GM21423 (cell line): ENCODE data around the gene CA5B.
A peak's percentile ranks its signal among the peaks of the same experiment; 100 is the strongest.
"Not testable (repeated sequence)": the region's sequence is repeated elsewhere in the genome, so short reads cannot be mapped to it uniquely, and the experiment has no call there.

ENCODE experiments used
- ATAC-seq: cut with Tn5 transposase; IDR thresholded peaks from one replicate; pipeline ENCODE4 v1.9.1; 2021; ENCODE audit warnings: mild to moderate bottlenecking, moderate library complexity; ENCODE audit not compliant: unreplicated experiment

CA5B gene

DNA sequence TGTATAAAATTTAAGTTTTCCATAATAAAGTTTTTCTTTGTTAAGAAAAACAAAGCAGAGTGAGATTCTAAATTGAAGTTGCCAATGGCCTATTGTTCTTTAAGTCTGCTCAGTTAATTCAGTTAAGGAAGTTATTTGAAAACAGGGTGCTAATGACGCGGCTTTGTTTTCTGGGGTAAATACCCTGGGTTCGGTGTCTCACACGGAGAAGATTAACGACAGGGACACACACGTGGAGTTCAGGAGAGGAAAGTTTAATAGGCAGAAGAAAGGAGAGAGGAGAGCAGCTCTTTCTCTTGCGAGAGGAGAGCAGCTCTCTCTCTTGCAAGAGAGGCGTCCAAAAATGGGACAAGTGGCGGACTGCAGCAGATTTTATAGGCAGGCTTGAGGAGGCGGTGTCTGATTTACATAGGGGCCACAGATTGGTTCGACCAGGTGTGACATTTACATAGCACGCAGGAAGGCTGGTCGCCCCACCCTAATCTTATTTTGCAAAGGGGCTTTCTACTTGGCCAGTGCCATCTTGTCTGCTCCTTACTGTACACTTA, 9.6 kb downstream of the CA5B start:
- no peak for ATAC-seq

DNA sequence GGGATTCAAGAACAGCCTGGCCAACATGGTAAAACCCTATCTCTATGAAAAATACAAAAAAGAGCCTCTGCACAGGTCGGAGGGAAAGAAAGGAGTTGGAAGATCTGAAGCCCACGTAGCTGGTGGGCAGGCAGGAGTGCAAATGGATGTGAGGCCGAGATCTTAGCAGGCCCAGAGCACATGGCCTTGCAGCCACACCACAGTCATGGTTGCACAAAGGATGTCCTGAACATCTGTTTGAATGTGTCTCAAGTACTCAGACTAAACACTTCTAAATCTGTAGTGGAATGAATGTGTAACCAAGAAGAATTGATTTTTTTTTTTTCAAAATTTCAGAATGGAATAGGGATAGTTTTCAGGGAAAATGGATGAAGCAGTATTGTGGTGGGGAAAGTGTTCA, 10.8 kb downstream of the CA5B start:
- no peak for ATAC-seq

DNA sequence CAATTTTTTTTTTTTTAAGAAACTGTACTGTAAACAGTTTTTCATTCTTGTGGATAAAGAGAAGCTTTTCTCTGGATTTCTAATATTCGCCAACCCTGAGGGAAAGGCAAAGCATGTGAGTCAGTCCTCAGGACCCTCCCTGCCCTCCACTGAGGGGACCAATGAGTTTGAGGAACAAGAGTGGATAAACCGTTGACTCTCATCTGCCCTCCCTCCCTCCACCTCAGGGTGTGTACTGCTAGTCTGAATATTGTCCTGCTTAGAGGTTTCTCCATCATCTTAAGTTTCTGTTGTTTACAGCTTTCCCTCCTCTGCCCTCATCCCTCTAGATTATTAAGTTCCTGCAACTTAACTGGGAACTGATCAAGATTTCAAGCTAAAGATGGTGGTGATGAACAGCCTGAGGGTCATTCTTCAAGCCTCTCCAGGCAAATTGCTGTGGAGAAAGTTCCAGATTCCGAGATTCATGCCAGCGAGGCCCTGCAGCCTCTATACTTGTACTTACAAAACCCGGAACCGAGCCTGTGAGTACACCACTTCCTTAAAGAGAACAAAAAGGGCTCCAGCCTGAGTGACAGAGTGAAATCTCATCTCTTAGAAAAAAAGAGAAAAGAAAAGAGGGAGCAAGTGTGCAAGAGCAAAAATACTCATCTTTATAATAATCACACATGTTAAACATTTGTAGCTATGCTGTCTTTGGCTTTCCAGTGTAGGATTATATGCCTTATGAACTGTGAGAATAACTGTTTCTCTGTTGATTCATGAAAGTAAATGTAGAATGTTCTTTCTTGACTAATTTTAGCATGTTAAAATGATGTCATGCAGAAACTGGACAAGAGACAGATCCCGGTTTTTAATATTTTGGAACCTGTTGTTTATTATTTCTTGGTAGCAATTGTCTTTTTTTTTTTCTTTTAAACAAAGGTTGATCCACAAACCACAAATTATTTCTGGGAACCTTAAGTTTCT, 11.9 kb downstream of the CA5B start:
- ATAC-seq = peak; percentile 86

DNA sequence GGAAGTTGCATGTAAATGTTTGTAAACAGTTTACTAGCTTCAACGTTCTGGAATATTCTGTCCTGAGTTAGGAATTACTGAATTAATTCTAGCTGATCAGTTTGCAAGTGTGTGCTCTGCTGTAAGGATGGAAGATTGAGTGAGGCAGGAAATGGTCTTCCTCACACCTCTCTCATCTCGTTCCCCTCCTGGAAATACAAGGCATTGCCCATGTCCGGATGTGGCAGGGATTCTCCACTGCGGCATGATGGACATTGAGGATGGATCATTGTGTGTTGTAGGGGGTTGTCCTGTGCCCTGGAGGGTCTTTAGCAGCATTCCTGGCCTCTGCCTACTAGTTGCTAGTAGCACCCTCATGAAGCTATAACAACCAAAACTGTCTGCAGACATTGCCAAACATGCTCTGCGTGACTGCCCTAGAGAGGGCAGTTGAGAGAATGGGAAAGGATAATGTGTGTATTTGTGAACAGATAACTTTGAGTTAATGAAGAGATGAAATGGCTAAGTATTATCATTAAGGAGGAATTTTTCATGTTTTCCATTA, 12.6 kb downstream of the CA5B start:
- ATAC-seq = no peak

DNA sequence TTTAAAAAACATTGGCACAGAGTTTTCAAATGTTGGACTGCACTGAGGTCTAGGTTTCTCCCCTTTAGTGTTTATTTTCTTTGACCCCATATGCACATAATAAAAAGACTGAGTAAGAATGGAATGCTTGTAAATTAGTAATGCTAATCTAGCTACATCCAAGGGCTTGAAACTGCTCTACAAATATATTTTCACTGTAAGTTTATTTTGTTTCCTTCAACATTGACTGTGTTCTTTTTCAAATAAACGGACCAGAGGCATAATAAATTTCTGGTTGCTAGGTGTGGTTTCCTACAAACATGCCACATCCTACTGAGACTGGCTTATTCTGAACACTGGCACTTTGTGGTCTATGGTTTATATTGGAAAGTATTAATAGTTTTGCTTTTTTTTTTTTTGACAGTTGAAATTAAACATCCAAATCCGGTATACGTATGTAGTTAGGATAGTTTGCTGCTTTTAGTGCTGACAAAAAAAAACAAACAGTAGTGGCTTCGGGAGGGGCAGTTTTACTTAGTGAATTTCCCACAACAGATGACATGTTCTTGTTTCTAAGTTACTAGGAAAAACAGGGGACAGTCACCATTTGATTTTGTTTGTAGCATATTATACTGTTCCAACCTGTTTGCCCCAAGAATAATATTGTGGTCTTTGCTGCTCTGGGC, 13.2 kb downstream of the CA5B start:
- no peak for ATAC-seq

DNA sequence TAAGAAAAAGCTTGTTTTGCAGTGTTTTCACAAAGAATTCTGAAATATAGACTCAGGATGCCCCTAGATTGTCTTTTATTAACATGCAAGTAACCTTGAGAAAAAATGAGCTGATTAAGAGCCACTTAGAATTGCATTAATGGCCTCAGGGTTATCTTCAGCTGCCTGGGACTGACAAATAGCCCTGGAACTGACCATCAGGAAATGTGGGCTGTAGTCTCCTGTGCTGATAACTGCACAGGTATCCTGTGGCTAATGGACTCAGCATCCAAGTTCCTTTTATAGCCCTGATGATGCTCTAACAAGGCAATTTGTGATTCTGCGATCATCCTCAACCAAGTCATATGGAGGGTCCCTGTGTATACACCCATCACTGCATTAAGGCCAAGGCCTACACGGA, 17.0 kb downstream of the CA5B start:
- ATAC-seq = no peak

DNA sequence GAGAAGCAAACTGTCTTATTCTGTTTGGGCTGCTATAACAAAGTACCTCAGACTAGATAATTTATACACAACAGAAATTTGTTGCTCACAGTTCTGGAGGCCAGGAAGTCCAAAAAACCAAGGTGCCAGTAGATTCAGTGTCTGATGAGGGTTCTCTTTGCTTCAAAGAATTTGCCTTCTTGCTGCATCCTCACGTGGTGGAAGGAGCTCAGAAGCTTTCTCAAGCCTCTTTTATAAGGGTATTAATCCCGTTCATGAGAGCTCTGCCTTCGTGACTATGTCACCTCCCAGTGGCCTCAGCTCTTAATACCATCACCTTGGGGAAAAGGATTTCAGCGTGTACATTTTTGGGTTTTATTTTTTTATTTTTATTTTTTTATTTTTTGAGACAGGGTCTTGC, 20.1 kb downstream of the CA5B start:
- ATAC-seq = no peak

DNA sequence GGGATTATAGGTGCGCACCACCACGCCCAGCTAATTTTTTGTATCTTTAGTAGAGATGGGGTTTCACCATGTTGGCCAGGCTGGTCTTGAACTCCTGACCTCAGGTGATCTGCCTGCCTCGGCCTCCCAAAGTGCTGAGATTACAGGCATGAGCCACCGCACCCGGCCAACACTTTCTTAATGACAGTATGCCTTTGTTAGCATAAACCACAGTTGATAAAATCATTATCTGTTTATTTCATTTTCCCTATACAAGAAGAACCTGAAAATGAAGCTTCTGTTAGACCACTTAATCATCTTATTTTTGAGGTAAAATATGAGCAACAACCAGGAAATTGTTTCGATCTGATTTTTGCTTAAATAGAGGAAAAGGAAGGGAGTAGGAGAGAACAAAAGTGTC, 21.8 kb downstream of the CA5B start:
- not testable (repeated sequence) for ATAC-seq

DNA sequence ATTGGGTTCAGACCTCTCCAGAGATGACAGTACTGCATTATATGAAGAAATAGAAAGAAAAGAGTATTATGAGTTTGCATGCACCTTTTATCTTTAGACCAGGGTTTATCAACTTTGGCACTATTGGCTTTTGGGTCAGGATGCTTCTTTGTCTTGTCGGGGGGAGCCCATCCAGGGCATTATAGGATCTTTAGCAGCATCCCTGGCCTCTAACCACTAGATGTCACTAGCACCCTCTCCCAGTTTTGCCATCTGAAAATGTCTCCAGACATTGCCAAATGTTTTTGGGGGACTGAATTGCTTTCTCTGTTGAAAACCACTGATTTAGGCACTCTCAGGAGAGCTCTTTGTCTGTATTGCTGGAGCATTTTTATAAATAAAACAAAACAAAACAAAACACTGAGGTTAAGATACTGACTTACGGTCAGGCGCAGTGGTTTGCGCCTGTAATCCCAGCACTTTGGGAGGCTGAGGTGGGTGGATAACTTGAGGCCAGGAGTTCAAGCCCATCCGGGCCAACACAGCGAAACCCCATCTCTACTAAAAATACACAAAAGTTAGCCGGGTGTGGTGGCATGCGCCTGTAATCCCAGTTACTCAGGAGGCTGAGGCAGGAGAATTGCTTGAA, 23.6 kb downstream of the CA5B start:
- no peak for ATAC-seq

DNA sequence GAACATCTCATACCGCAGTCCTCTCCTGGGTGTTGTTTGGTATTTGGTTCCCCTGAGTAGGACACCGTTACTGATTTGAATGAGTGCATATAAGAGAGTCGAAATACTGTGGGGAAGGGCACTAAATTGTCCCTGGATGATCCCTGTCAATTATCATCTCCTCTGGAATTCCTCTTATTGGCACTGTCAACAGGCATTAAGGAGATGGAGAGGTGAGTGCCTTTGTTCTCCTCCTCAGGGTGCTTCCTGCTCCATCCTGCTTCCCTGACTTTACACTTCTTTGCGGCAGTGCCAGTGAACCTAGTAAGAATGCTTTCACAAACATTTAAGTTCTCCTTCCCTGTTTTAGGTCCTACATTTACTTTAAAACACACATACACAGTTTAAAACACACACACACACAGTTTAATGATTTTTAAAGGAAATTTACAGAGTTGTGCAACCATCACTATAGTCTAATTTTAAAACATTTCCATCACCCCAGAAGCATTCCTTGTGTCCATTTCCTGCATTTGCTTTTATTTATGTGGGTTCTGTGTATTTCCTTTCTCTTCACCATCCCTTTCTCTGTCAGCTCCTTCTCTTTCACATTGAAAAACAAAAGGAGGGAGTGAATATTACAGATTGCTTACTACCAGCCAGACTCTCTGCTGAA, 31.4 kb downstream of the CA5B start:
- ATAC-seq = no peak

DNA sequence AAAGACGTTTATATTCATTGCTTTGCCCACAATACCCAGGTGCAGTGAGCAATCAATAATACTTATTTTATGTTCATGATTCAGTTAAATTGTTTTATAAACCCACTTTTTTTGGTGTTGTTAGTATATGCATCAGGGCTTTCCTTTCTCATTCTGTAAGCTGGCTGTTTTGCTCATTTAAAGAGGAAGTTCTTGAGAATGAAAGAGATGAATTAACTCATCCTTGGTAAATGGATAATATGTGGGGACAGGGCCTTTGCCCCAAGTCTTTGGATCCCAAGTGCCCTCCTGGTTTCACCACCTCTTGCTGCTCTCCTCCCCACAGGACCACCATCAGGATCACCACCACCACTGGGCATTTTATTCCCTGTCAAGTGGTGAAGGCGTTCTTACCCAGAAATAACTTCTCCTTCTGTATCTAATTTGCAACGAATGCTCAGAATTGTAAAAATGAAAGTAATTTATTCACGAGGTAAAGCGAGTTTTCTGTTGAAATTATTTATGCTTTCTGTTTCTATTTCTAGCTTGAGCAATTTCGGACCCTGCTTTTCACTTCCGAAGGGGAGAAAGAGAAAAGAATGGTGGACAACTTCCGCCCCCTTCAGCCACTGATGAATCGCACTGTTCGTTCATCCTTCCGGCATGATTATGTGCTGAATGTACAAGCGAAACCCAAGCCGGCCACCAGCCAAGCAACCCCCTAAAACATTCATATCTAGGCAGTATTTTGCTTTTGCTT, 44.1 kb downstream of the CA5B start:
- ATAC-seq = peak; percentile 87

DNA sequence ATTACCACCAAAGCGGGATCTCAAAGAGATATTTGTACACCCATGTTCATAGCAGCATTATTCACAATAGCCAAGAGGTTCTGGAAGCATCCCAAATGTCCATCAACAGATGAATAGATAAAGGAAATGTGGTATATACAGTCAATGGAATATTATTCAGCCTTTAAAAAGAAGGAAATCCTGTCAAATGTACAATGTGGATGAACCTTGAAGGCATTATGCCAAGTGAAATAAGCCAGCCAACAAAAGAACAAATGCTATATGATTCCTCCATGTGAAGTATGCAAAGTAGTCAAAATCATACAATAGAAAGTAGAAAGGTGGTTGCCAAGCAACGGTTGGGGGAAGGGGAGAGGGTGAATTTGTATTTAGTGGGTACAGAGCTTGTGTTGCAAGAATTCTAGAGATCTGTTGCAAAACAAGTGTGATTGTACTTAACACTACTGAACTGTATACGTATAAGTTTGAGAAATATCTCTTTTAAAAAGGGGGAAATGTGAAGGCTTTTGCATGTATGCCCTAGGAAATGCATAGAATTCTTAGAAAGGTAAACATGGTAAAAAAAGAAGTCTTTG, 47.2 kb downstream of the CA5B start:
- ATAC-seq = no peak

DNA sequence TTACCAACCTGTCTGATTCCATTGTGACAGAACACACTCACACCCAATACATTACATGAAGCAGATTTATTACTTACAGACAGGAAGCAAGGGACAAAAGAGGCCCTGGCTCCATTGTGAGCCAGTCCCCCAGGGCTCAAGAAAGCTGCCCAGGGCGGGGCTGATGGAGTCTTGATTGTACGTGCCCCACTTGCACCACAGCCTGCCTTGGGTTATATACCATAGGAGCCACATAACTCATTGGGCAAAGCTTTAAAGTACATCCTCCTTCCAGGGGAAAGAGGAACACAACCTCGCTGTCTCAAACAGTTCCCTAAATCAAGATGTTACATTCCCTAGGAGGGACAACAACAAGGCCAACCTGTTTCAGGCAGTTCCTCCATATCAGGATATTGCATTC, 48.8 kb downstream of the CA5B start:
- no peak for ATAC-seq

DNA sequence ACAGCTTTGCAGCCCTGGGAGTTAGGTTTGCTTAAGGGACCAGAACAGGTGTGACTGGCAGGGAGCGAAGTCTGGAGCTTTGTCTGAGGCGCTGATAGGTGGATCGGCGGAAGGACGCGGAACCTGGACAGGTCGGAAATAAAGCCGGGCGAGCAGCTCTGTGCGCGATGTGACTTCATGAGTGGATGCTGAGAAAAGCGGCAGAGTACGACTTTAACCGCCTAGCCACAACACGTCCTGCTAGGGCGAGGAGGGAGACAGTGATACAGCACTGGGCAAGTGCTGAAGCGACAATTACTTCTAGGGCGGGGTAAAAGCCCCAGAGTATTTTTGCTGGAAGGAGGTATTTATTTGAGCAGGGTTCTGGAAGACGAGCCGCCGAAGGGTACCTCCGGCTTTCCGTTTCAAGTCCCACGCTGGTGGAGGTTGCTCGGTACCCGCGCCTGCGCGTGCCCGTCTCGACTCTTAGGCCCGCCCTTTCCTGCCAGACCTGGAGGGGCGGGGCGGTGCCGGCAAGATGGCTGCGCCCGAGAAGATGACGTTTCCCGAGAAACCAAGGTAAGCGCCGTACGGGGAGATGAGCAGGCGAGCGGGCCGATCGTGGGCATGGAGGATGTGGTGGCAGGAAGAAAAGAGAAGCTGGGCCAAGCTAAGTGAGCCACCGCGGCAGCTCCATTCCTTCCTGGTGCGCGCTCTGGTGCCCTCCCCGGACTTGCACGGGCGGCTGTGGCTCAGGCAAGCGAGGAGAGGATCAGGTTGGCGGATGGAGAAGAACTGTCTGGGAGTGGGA, 52.1 kb downstream of the CA5B start, which contains the start of gene ZRSR2:
TSS of gene ZRSR2 (plus strand) at position 506 of the 790 bp plus-strand sequence. CDS start at position 518, 12 bp downstream.
- ATAC-seq = peak; percentile 91

DNA sequence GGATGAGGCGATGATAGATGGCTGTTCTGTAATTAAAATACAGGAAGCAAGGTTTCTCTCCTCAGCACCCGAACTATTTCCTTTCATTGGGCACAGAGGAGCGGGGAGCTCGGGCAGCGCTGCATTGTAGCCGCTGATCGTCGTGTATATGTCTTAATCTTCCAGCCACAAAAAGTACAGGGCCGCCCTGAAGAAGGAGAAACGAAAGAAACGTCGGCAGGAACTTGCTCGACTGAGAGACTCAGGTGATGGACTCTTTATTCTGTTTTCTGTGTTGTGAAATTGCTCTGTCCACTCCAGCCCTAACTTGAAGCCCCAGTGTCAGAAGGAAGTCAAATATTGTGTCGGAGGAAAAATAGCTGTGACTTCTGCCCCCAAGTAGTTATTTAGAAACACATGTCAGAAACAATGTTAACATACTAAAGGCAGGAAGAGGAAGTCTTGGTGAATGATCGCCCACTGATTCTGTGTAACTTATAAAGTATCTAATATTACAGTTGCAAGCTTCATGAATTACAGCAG, 52.8 kb downstream of the CA5B start:
- peak; percentile 30 for ATAC-seq

DNA sequence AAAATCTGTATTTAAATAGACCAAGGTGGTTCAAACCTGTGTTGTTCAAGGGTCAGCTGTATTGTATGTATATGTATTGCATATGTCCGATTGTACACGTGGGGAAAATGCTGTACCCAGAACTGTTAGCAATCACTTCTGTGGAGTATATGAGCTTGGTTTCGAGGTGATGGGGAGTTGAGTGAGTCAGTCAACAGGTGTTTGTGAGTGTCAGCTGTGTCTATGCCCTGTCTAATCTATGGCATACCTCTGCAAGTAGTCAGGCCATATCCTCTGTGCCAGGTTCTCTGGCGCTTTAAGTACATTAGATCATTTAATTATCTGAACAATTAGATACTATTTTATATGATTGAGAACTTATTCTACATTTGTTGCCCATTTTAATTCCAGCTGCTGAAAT, 59.6 kb downstream of the CA5B start:
- no peak for ATAC-seq

DNA sequence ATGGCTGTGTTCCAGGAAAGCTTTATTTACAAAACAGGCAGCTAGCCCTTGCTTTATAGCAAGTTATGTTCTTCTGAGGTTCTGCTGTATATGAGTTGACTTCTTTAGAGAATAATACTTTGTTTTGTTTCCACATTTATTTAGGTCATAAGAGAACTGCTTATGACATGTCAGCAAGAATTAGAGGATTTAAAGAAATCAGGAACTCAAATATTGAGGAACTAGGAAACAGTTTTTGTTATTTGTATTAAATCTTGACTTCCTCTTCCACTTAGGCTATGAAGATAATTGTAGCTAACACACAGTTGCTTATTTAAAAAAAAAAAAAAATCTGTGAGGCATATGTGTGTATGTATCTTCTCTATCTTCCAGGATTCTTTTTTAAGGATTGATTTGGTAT, 66.5 kb downstream of the CA5B start:
- no peak for ATAC-seq

DNA sequence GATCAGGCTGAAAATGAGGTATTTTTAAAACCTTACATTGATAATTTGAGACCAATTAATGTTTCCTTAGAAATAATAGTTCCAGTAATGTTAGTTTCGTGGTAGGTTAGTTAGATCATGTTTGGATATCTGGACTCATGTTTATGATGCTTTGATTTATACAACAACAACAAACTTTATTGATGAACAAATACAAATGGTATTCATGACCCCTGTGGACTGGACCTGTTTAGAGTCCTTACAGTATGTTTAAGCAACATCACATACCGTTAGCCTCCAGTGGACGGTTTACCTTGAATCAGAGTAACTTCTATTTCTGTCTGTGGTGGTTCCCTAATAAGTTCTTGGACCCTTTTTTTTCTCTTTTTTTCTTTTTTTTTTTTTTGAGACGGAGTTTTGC, 70.2 kb downstream of the CA5B start:
- ATAC-seq = no peak
